Progenitor cell of endocrine pancreas (in vitro differentiated cells): ENCODE measurements around the gene EMC10. TPM values are rescaled to one million over a fixed set of nuclear protein-coding genes. Genes with fewer than 3 reads are reported as not detected.

Experiments used
- DNase-seq: peaks from one replicate; pipeline ENCODE4 v3.0.0; 2021; ENCODE audit warnings: low spot score; ENCODE audit not compliant: unreplicated experiment
- H3K27ac Mint-ChIP-seq: 2 replicates; pipeline ENCODE4 v1.8.0; 2021; ENCODE audit warnings: mild to moderate bottlenecking, moderate library complexity, mixed read lengths
- H3K27me3 Mint-ChIP-seq: 2 replicates; pipeline ENCODE4 v1.8.0; 2021; ENCODE audit warnings: mixed read lengths
- H3K36me3 Mint-ChIP-seq: 2 replicates; pipeline ENCODE4 v1.8.0; 2022; ENCODE audit warnings: mixed read lengths; ENCODE audit not compliant: insufficient read depth
- H3K4me1 Mint-ChIP-seq: 2 replicates; pipeline ENCODE4 v1.8.0; 2021; ENCODE audit warnings: low read depth, mixed read lengths
- H3K4me3 Mint-ChIP-seq: 2 replicates; pipeline ENCODE4 v1.8.0; 2021; ENCODE audit warnings: low read depth, mild to moderate bottlenecking, moderate library complexity, mixed read lengths
- H3K9me3 Mint-ChIP-seq: 2 replicates; pipeline ENCODE4 v1.8.0; 2021; ENCODE audit warnings: low read depth, mixed read lengths
- CTCF ChIP-seq: fragments of 200-600 bp; sonication (generic); IDR thresholded peaks from one replicate; pipeline ENCODE4 v1.5.0; 2021; ENCODE audit warnings: antibody characterized with exemption, mild to moderate bottlenecking; ENCODE audit not compliant: unreplicated experiment
- total RNA-seq: library from RNA; stranded (reverse); gene quantifications from 2 replicates; pipeline ENCODE4 v1.2.1, GENCODE V29; 2021

EMC10 gene
- total RNA-seq, 1 donor from 2014 or later: 181 TPM

- H3K27me3 Mint-ChIP-seq: peaks cover 73% of the 10 kb centered on the region
- H3K4me3 Mint-ChIP-seq: no peak overlapping the region
- no peak for DNase-seq
- H3K9me3 Mint-ChIP-seq: peaks cover 3% of the 10 kb centered on the region
- no peak for TF ChIP-seq CTCF
- no peak overlapping the region for H3K27ac Mint-ChIP-seq
- peaks cover 8% of the 10 kb centered on the region for H3K36me3 Mint-ChIP-seq
- H3K4me1 Mint-ChIP-seq: peaks cover 9% of the 10 kb centered on the region
These were observed 14.7 kb downstream of the EMC10 start for GRCh38 chr19:50490991-50491472.

GRCh38 chr19:50492303-50493052, 16.2 kb downstream of the EMC10 start:
- no peak for TF ChIP-seq CTCF
- no peaks in the 10 kb centered on the region for H3K9me3 Mint-ChIP-seq
- no peak overlapping the region for H3K27ac Mint-ChIP-seq
- H3K27me3 Mint-ChIP-seq: peaks cover 70% of the 10 kb centered on the region
- peaks cover 3% of the 10 kb centered on the region for H3K36me3 Mint-ChIP-seq
- H3K4me3 Mint-ChIP-seq: no peak overlapping the region
- DNase-seq: no peak
- peaks cover 9% of the 10 kb centered on the region for H3K4me1 Mint-ChIP-seq

GRCh38 chr19:50493171-50493570, 16.9 kb downstream of the EMC10 start:
- H3K4me3 Mint-ChIP-seq: no peak overlapping the region

GRCh38 chr19:50494186-50495019, 18.1 kb downstream of the EMC10 start:
- no peak for DNase-seq
- no peak overlapping the region for H3K4me3 Mint-ChIP-seq
- H3K4me1 Mint-ChIP-seq: peaks cover 9% of the 10 kb centered on the region
- H3K36me3 Mint-ChIP-seq: peaks cover 2% of the 10 kb centered on the region
- TF ChIP-seq CTCF: no peak
- peaks cover 53% of the 10 kb centered on the region for H3K27me3 Mint-ChIP-seq
- H3K9me3 Mint-ChIP-seq: no peaks in the 10 kb centered on the region
- no peak overlapping the region for H3K27ac Mint-ChIP-seq

More at GRCh38 chr19:50493171-50493570, 16.9 kb downstream of the EMC10 start:
- Mint-ChIP-seq H3K27ac (no peak overlapping the region), H3K27me3 (peaks cover 65% of the 10 kb centered on the region), H3K4me1 (peaks cover 9% of the 10 kb centered on the region), H3K36me3 (peaks cover 2% of the 10 kb centered on the region), H3K9me3 (no peaks in the 10 kb centered on the region)
- no peak for DNase-seq
- TF ChIP-seq CTCF: no peak

- DNase-seq: no peak
- no peak for TF ChIP-seq CTCF
- Mint-ChIP-seq H3K4me1 (peaks cover 9% of the 10 kb centered on the region), H3K27ac (peak overlapping the region; percentile 40), H3K27me3 (peaks cover 48% of the 10 kb centered on the region), H3K36me3 (peaks cover 2% of the 10 kb centered on the region), H3K9me3 (no peaks in the 10 kb centered on the region), H3K4me3 (no peak overlapping the region)
These were observed 18.8 kb downstream of the EMC10 start for GRCh38 chr19:50495020-50495531.
